ENCODE data around the gene DLEC1. TPM values are rescaled to one million over a fixed set of nuclear protein-coding genes. Genes with fewer than 3 reads are reported as not detected.

DLEC1 gene
- total and polyA plus RNA-seq, 2 of the 4 experiments (the other 2 are of a cell fraction), result 0.03 TPM; not detected in 1

DNA sequence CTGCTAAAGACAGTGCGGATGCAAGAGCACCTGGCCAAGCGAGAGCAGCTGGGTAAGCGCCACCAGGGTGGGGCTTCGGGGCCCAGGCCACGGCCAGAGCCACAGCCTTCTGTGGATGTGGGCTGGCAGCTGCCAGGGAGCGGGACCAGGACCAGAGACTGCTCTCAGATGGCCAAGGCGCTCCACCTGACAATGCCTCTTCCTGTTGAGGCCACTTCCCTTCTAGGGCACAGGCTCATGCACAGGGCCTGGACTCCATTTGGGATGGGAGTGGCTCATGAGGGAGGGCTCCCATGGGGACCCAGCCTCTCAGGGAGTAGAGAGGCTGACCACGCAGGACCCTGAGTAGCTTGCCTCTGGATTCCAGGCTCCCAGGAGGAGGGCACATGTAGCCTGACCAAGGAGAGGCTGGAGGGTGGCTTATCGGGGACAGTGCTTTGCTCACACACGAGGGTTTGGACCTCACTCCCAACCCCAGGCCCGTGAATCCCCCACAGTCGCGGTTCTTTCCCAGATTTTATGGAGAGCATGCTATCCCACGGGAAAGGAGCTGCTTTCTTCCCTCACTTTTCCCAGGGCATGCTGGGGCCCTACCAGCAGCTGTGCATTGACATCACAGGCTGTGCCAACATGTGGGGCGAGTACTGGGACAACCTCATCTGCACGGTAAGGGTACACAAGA lies 72.8 kb downstream of the DLEC1 start:
- Histone ChIP-seq H3K9me1 (ENCODE audit: insufficient read depth, low read length) (no peaks in the 10 kb centered on the region), H3K9me3 (ENCODE audit: control insufficient read depth, insufficient read depth, low read length) (no peaks in the 10 kb centered on the region), H4K91ac (ENCODE audit: insufficient read depth, low read depth, low read length) (no peak overlapping the region), H3K14ac (replicated peaks; ENCODE audit: low read depth, low read length) (no peak overlapping the region), H3K4me3 (ENCODE audit: insufficient read depth, low read depth, low read length) (no peak overlapping the region), H2BK20ac (ENCODE audit: low read depth, low read length) (no peak overlapping the region), H2BK15ac (ENCODE audit: low read depth, low read length) (no peak overlapping the region), H3K27ac (ENCODE audit: insufficient read depth, low read length) (no peak overlapping the region), H4K20me1 (ENCODE audit: insufficient read depth, low read length) (no peaks in the 10 kb centered on the region), H4K8ac (ENCODE audit: low read depth in 2 of 2, low read length in 2 of 2) (no peak overlapping the region), H3K79me1 (ENCODE audit: low read depth in 1 of 2, low read length in 2 of 2) (no peaks in the 10 kb centered on the region), H2BK5ac (ENCODE audit: low read depth, low read length, poor library complexity, severe bottlenecking) (no peak overlapping the region), H2AK5ac (ENCODE audit: low read depth, low read length) (no peak overlapping the region), H3K27me3 (ENCODE audit: control insufficient read depth, insufficient read depth, low read length) (peaks cover 15% of the 10 kb centered on the region), H3K56ac (ENCODE audit: extremely low read depth, insufficient read depth, low read length) (no peak overlapping the region), H3K23ac (ENCODE audit: low read depth, low read length) (no peak overlapping the region), H3K4ac (ENCODE audit: low read depth, low read length) (no peak overlapping the region), H2AFZ (replicated peaks; ENCODE audit: low read length, poor library complexity) (peak overlapping the region; percentile 4), H3K18ac (ENCODE audit: low read depth, low read length) (no peak overlapping the region), H3K36me3 (ENCODE audit: control insufficient read depth, insufficient read depth, low read length) (no peaks in the 10 kb centered on the region), H4K5ac (ENCODE audit: low read depth, low read length) (no peak overlapping the region), H3K4me2 (ENCODE audit: low read depth, low read length) (no peak overlapping the region), H2BK120ac (ENCODE audit: low read depth, low read length) (no peak overlapping the region), H3K9ac (ENCODE audit: low read depth, low read length) (no peak overlapping the region), H2AK9ac (replicated peaks; ENCODE audit: low read depth, low read length, poor library complexity) (no peak overlapping the region), H3K4me1 (ENCODE audit: control insufficient read depth, insufficient read depth, low read length) (no peaks in the 10 kb centered on the region)
- ATAC-seq (ENCODE audit: low read depth), result no peak
- WGBS, 2 experiments (ENCODE audit: extremely low coverage in 2 of 2, insufficient read length in 1 of 2), result 88% methylated on average over 5 of the region's 16 CpGs; no CpG with 5 or more reads in 1 of the 2 experiments
- CTCF ChIA-PET, result no interaction called here
- intact Hi-C loops (cut with micrococcal nuclease) (no loop called here), in situ Hi-C loops (cut with MboI; ENCODE audit: low sequenced_read_pairs) (no loop called here), dilution Hi-C loops (cut with HindIII; ENCODE audit: low sequenced_read_pairs, unreplicated experiment) (no loop called here)
- POLR2A ChIA-PET (ENCODE audit: unreplicated experiment), result no interaction called here
- TF ChIP-seq MXI1 (IDR thresholded peaks at IDR 0.05; ENCODE audit: borderline replicate concordance, low read depth, low read length), result no peak
- TF ChIP-seq FOS (IDR thresholded peaks at IDR 0.05; ENCODE audit: low read depth, low read length), result no peak
- no peak for TF ChIP-seq BHLHE40 (IDR thresholded peaks at IDR 0.05; ENCODE audit: low read depth, low read length)
- TF ChIP-seq MAFK (IDR thresholded peaks at IDR 0.05; ENCODE audit: low read depth, low read length), result no peak
- no peak for TF ChIP-seq CEBPB (IDR thresholded peaks at IDR 0.05; ENCODE audit: low read depth, low read length)
- TF ChIP-seq POLR2A (IDR thresholded peaks at IDR 0.05; ENCODE audit: low read depth, low read length), result no peak
- no peak for TF ChIP-seq CHD1 (IDR thresholded peaks at IDR 0.05; ENCODE audit: low read depth, low read length)
- TF ChIP-seq, protein P1, sequence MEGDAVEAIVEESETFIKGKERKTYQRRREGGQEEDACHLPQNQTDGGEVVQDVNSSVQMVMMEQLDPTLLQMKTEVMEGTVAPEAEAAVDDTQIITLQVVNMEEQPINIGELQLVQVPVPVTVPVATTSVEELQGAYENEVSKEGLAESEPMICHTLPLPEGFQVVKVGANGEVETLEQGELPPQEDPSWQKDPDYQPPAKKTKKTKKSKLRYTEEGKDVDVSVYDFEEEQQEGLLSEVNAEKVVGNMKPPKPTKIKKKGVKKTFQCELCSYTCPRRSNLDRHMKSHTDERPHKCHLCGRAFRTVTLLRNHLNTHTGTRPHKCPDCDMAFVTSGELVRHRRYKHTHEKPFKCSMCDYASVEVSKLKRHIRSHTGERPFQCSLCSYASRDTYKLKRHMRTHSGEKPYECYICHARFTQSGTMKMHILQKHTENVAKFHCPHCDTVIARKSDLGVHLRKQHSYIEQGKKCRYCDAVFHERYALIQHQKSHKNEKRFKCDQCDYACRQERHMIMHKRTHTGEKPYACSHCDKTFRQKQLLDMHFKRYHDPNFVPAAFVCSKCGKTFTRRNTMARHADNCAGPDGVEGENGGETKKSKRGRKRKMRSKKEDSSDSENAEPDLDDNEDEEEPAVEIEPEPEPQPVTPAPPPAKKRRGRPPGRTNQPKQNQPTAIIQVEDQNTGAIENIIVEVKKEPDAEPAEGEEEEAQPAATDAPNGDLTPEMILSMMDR (conservative IDR thresholded peaks at IDR 0.05; ENCODE audit: low read depth, low read length), result no peak
- no peak for TF ChIP-seq RFX5 (IDR thresholded peaks at IDR 0.05; ENCODE audit: low read depth, low read length)
- no peak for TF ChIP-seq SMC3 (IDR thresholded peaks at IDR 0.05; ENCODE audit: low read depth, low read length)
- TF ChIP-seq, protein P2, sequence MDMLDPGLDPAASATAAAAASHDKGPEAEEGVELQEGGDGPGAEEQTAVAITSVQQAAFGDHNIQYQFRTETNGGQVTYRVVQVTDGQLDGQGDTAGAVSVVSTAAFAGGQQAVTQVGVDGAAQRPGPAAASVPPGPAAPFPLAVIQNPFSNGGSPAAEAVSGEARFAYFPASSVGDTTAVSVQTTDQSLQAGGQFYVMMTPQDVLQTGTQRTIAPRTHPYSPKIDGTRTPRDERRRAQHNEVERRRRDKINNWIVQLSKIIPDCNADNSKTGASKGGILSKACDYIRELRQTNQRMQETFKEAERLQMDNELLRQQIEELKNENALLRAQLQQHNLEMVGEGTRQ (IDR thresholded peaks at IDR 0.05; ENCODE audit: low read depth, low read length), result no peak
- TF ChIP-seq, protein P3, sequence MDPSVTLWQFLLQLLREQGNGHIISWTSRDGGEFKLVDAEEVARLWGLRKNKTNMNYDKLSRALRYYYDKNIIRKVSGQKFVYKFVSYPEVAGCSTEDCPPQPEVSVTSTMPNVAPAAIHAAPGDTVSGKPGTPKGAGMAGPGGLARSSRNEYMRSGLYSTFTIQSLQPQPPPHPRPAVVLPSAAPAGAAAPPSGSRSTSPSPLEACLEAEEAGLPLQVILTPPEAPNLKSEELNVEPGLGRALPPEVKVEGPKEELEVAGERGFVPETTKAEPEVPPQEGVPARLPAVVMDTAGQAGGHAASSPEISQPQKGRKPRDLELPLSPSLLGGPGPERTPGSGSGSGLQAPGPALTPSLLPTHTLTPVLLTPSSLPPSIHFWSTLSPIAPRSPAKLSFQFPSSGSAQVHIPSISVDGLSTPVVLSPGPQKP (IDR thresholded peaks at IDR 0.05; ENCODE audit: borderline replicate concordance, low read depth, low read length), result no peak
- no peak for TF ChIP-seq MAZ (IDR thresholded peaks at IDR 0.05; ENCODE audit: borderline replicate concordance, low read depth, low read length)
- BruUV-seq (replicated peaks), result no TSS peak
- DNase-seq, result no peak
